GM12875 (cell line): ENCODE results near the gene ACTA1.
A peak's percentile ranks its signal among the peaks of the same experiment; 100 is the strongest.

Experiments
- H3K4me3 ChIP-seq: one replicate; pipeline ENCODE4 v1.5.1; 2011; ENCODE audit warnings: low read depth, low read length, control low read depth
- CTCF ChIP-seq: IDR thresholded peaks from 2 replicates; pipeline ENCODE4 v1.5.1; 2011; ENCODE audit warnings: low read depth, mild to moderate bottlenecking, control low read depth, inconsistent platforms, low read length, moderate library complexity, borderline replicate concordance; ENCODE audit not compliant: insufficient read depth

ACTA1 gene

GRCh38 chr1:229456016-229456415 is 22.1 kb upstream of the ACTA1 start:
- no peak overlapping the region for H3K4me3 ChIP-seq
- no peak for TF ChIP-seq CTCF

- H3K4me3 ChIP-seq, result no peak overlapping the region
- no peak for TF ChIP-seq CTCF
Measured at GRCh38 chr1:229454056-229454455, 20.2 kb upstream of the ACTA1 start.

GRCh38 chr1:229452956-229453801 is 19.3 kb upstream of the ACTA1 start:
- no peak overlapping the region for H3K4me3 ChIP-seq
- TF ChIP-seq CTCF, result peak; percentile 25; the same call in 1 of the 2 replicates

- no peak overlapping the region for H3K4me3 ChIP-seq
- no peak for TF ChIP-seq CTCF
Measured at GRCh38 chr1:229448845-229449244, 15.0 kb upstream of the ACTA1 start.

GRCh38 chr1:229448354-229448753 is 14.5 kb upstream of the ACTA1 start:
- no peak overlapping the region for H3K4me3 ChIP-seq
- no peak for TF ChIP-seq CTCF

- H3K4me3 ChIP-seq, result no peak overlapping the region
- no peak for TF ChIP-seq CTCF
Measured at GRCh38 chr1:229447809-229448252, 13.9 kb upstream of the ACTA1 start.

- H3K4me3 ChIP-seq, result no peak overlapping the region
- TF ChIP-seq CTCF, result no peak
Measured at GRCh38 chr1:229445828-229446227, 11.9 kb upstream of the ACTA1 start.
